Measurements from ENCODE around the gene SEC31A.

Gene SEC31A

DNA sequence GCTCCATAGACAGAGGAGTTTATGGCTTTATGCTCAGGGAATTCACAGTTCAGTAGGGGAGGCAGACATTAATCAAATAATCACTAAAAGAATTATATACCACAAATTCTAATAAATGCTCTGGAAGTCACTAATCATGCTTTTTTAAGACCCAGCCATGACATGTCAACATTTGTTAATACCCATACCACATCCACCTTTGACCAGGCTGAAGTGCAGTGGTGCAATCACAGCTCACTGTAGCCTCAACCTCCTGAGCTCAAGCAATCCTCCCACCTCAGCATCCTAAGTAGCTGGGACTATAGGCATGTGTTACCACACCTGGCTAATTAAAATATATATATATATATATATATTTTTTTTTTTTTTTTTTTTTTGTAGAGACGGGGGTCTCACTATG, 79.6 kb downstream of the SEC31A start:
- in situ Hi-C loops (cut with HindIII; ENCODE audit: low pct_unique_long_range_greater_than_20kb, low sequenced_read_pairs) = no loop called here
- TF ChIP-seq JUND (IDR thresholded peaks at IDR 0.05; ENCODE audit: low read depth) = no peak
- no peak for DNase-seq (ENCODE audit: low read depth in 1 of 2, low spot score in 1 of 2)

DNA sequence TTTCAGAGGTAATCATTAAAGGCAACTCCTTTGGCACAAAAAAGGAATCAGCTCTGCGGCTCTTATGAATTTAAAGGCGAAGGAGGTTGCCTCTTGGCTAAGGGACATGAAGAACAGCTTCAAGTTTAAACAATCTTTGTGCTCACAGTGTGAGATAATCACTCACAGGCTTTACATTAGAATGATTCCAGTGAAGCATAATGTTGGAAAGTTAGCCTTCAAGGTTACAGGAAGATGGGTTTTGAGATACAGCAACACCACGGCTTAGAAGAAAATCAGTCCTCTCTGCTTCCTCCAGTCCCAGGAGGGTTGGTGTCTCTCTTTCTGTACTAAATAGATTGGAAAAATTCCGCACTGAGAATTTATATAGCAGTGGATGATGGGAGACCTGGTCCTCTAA, 80.8 kb downstream of the SEC31A start:
- no peak for DNase-seq (ENCODE audit: low read depth in 1 of 2, low spot score in 1 of 2)
- in situ Hi-C loops (cut with HindIII; ENCODE audit: low pct_unique_long_range_greater_than_20kb, low sequenced_read_pairs) = no loop called here
- TF ChIP-seq JUND (IDR thresholded peaks at IDR 0.05; ENCODE audit: low read depth) = no peak

DNA sequence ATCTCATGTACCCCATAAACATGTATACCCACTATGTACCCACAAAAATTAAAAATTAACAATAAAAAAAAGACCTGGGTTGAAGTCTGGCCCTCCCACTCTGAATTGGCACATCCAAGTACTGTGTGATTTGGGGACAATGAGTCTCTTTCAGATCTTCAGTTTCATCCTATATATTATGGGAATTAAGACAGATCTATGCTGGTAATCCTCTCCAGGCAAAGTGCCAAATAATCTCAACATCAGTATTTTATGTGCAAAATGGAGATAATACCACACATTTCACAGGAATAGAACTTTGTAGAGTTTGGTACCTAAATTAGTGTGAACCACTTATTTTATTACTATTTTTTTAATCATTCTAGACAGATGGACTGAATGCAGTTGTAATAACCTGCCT, 81.3 kb downstream of the SEC31A start:
- TF ChIP-seq JUND (IDR thresholded peaks at IDR 0.05; ENCODE audit: low read depth) = no peak
- in situ Hi-C loops (cut with HindIII; ENCODE audit: low pct_unique_long_range_greater_than_20kb, low sequenced_read_pairs) = no loop called here
- no peak for DNase-seq (ENCODE audit: low read depth in 1 of 2, low spot score in 1 of 2)

DNA sequence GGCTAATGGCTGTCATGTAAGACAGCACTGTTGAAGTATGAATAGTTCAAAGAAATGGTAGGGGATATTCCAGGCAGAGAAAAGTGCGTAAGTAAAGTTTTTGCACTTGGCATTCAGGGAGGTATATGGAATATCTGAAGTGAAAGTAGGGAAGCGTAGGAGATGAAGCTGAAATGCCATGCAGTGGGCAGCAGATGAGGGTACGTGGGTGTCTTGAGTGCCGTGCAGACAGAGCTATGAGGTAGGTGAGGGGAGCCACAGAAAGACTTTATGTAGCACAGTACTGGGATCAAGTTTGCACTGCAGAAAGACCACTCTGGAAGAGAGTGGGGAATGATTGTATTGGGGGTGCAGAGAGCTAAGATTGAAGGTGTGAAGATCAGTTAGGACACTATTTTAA, 87.2 kb downstream of the SEC31A start:
- no peak for DNase-seq (ENCODE audit: low read depth in 1 of 2, low spot score in 1 of 2)
- TF ChIP-seq JUND (IDR thresholded peaks at IDR 0.05; ENCODE audit: low read depth) = no peak
- in situ Hi-C loops (cut with HindIII; ENCODE audit: low pct_unique_long_range_greater_than_20kb, low sequenced_read_pairs) = no loop called here

GRCh38 chr4:82802911-82803310, 88.0 kb downstream of the SEC31A start:
- TF ChIP-seq JUND (IDR thresholded peaks at IDR 0.05; ENCODE audit: low read depth) = no peak
- in situ Hi-C loops (cut with HindIII; ENCODE audit: low pct_unique_long_range_greater_than_20kb, low sequenced_read_pairs) = no loop called here
- no peak for DNase-seq (ENCODE audit: low read depth in 1 of 2, low spot score in 1 of 2)

GRCh38 chr4:82801910-82802521, 88.9 kb downstream of the SEC31A start:
- in situ Hi-C loops (cut with HindIII; ENCODE audit: low pct_unique_long_range_greater_than_20kb, low sequenced_read_pairs) = no loop called here
- DNase-seq (ENCODE audit: low read depth in 1 of 2, low spot score in 1 of 2) = peak in 1 of 2 experiments; percentile 44
- no peak for TF ChIP-seq JUND (IDR thresholded peaks at IDR 0.05; ENCODE audit: low read depth)

DNA sequence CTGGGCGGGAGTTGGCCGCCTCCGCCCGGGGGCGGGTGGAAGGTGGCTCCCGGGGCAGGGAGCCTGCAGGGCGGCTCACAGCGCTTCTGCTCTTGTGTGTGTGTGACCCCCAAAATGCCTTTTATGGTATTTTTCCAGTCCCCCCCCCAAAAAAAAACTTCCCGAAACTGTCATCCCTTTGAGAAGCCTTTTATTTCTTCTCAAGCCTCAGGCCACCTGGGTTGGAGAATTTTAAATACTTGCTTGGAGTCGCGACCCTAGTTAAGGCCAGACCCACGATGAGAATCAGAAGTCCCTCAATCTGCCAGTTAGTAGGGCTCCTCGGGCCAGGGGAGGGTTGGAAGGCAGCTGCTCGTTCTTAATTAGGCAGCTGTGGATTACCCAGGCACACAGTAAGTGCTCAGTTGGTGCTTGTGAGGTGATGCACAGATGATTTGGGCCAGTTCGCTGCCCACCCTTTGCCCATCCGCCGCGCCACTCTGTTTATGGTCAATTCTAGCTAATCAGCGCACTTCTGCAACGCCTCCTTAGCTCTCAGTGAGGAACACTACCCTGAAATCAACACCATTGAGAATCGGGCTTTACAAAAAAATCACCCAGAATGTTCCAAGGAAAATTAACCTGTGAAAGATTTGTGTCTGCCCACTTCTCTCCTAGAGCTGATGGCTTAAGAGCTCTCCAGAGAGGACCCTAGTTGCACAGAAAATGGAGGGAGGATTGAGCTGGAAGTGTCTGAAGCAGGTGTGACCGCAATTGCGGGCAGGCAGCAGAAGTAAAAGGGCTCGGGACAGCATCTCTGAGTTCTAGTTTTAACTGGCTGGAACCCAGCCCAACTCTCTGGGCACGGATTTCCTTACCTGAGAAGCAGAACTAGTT, 91.7 kb downstream of the SEC31A start:
- DNase-seq (ENCODE audit: low read depth in 1 of 2, low spot score in 1 of 2) = no peak
- no peak for TF ChIP-seq JUND (IDR thresholded peaks at IDR 0.05; ENCODE audit: low read depth)
- in situ Hi-C loops (cut with HindIII; ENCODE audit: low pct_unique_long_range_greater_than_20kb, low sequenced_read_pairs) = no loop called here

DNA sequence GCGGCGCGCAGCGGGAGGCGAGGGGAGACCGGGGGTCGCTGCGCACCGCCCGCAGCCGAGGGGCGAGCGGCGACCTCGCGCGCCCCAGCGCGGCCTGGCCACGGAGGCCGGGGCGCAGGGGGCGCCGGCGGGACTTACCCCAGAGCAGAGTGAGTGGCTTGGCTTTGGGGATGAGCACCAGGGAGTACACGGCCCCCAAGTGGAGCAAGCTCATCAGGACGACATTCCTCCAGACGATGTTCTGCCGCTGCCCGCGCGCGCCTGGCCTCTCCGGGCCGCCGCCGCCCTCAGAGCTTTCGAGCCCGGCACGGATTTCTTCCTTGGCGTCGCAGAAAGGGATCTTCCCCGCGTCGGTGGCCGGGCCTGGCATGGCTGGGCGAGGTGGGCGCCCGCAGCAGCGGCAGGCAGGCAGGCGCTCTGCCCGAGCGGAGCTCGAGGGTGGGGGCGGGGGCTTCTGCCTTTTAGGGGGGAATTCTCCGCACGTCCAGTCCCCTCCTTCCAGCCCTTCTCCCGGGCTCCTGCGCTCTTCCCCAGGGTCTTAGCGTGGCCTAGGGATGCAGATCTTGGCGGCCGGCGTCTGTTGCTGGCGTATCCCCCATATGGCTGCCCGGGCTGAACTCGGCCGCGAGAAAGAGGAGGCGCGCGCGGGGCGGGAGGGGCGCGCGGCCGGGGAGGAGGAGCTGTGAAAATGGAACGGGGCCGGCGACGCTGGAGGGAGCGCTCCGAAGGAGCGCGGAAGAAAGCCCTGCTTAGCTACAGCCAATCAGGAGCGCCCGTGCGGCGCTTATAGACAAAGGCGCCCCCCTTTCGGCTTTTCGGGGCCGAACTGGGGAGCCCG, 92.6 kb downstream of the SEC31A start, which contains the start of gene SCD5:
SCD5 (minus strand) TSS at position 629 of the 838 bp plus-strand sequence; CDS start at position 370, 259 bp downstream.
- in situ Hi-C loops (cut with HindIII; ENCODE audit: low pct_unique_long_range_greater_than_20kb, low sequenced_read_pairs) = no loop called here
- peak; percentile 55 to 80 for DNase-seq (ENCODE audit: low read depth in 1 of 2, low spot score in 1 of 2)
- TF ChIP-seq JUND (IDR thresholded peaks at IDR 0.05; ENCODE audit: low read depth) = no peak

- no peak for DNase-seq (ENCODE audit: low read depth in 1 of 2, low spot score in 1 of 2)
- no peak for TF ChIP-seq JUND (IDR thresholded peaks at IDR 0.05; ENCODE audit: low read depth)
- in situ Hi-C loops (cut with HindIII; ENCODE audit: low pct_unique_long_range_greater_than_20kb, low sequenced_read_pairs) = no loop called here
Measured at GRCh38 chr4:82797405-82798111, 93.4 kb downstream of the SEC31A start.

GRCh38 chr4:82797040-82797404, 93.9 kb downstream of the SEC31A start:
- DNase-seq (ENCODE audit: low read depth in 1 of 2, low spot score in 1 of 2) = no peak
- TF ChIP-seq JUND (IDR thresholded peaks at IDR 0.05; ENCODE audit: low read depth) = no peak

DNA sequence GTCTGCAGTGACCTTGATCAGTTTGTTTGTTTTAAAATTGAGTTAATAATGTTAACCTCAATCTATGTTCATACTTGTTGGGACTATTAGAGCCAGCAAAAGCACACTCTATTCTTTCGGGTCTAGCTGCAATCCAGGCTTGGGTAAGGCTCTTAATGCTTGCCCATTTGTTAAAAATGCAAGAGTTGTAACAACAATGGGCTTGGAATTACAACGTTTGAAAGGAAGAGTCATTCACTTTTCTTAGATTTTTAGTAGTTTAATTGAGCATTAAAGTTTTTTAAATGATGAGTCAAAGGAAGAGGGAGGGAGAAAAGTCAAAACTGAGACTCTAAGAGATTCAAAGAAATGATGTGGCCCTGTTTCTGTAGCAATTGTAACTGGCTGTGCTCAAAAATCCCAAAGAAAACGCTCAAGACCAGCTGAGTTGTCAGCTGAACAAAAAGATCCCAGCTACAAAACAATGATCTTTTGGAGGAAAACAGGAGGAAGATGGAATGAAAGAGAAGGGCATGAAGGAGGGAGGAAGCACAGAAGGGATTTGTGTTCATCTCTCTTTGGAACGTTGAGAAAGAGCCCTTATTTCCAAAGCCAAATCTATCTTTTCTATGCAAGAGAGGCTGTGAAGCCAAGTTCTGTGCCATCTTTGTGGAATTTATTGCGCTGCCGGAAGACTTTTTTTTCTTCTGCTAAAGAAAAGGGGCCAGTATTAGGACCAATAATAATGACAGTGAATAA, 97.9 kb downstream of the SEC31A start:
- TF ChIP-seq JUND (IDR thresholded peaks at IDR 0.05; ENCODE audit: low read depth) = no peak
- no peak for DNase-seq (ENCODE audit: low read depth in 1 of 2, low spot score in 1 of 2)
- in situ Hi-C loops (cut with HindIII; ENCODE audit: low pct_unique_long_range_greater_than_20kb, low sequenced_read_pairs) = no loop called here

More at GRCh38 chr4:82797040-82797404, 93.9 kb downstream of the SEC31A start:
- in situ Hi-C loops (cut with HindIII; ENCODE audit: low pct_unique_long_range_greater_than_20kb, low sequenced_read_pairs) = no loop called here
